DMS153 (cell line): ENCODE results near the gene TPPP2.
"Not testable (repeated sequence)": the region's sequence is repeated elsewhere in the genome, so short reads cannot be mapped to it uniquely, and the experiment has no call there.

Experiments
- DNase-seq: peaks from one replicate; lab custom pipeline; 2025; lab: John Stamatoyannopoulos, UW

TPPP2 gene

DNA sequence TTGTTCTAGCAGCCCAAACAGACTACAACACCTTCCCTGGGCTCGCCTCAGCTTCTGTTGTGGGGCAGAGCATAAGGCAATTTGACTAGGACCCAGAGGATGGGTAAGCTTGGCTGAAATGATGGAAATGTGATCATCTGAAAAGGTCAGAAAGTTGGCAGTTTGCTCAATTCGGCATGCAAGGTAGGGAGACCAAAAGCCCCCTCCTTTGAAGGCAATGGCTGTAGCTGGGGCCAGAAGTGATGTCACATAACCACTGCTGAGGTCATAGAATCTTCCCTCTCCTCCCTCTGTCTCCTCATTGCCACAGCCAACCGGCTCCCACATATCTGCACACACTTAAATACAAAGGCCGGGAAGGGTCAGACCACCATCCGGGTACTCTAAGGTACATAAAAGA is at the start of gene TPPP2:
Gene TPPP2 (plus strand): TSS at position 301 of the 400 bp plus-strand sequence. CDS start 365 bp downstream, outside the sequence.
- no peak for DNase-seq

DNA sequence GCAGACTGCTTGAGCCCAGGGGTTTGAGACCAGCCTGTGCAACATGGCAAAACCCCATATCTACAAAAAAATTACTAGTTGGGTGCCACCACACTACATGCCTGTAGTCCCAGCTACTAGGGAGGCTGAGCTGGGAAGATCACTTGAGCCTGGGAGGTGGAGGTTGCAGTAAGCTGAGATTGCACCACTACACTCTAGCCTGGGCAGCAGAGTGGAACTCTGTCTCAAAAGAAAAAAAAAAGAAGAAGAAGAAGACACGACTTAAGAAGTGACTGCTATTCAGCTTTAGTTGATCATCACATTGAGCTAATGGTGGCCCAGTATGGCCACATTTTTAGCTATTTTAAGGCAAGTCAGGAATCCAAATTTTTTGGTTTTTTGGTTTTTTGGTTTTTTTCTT is 49.1 kb upstream of the TPPP2 start:
- DNase-seq = no peak

DNA sequence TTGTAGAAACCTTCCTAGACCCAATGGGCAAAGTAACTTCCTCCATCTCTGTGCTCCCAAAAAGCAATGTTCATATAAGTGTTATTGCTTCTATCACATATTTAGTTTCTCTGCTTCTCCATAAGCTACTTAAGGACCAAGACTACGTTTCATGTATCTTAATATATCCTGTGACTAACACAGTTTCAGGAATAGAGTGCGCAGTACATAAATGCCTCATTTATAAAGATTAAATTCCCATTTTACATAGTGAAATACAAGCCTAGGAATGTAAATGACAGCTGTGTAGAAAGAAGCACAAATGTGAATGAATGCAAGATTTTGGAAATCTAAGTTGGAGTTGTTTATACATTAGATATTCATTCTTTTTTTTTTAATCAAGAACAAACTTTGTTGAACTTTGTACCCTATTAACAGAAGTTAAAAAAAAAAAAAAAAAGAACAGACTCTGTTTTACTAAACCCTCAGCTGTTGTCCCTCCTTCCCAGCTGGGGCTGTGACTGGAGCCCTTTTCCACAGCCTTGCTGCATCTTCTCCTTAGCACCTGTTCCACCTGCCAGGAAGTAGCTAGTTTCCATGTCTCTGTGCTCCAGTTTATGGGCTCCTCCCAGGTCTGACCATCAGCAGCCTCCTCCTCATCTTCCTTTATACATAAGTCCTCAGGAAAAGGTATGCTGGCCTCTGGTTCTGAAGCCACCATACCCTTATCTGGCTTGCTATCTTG is 47.2 kb upstream of the TPPP2 start:
- no peak for DNase-seq

DNA sequence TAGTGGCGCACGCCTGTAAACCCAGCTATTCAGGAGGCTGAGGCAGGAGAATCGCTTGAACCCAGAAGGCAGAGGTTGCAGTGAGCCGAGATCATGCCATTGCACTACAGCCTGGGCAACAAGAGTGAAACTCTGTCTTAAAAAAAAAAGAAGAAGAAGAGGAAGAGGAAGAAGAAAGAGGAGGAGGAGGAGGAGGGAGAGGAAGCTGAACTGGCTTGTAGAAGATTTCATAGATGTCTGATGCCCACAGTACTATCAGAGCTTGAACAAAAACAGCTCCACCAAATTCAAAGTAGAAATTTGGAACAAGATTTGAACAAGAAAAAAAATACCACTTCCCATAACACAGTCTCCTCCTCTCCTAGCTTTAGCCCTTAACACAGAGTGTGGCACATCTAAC is 44.4 kb upstream of the TPPP2 start:
- not testable (repeated sequence) for DNase-seq

DNA sequence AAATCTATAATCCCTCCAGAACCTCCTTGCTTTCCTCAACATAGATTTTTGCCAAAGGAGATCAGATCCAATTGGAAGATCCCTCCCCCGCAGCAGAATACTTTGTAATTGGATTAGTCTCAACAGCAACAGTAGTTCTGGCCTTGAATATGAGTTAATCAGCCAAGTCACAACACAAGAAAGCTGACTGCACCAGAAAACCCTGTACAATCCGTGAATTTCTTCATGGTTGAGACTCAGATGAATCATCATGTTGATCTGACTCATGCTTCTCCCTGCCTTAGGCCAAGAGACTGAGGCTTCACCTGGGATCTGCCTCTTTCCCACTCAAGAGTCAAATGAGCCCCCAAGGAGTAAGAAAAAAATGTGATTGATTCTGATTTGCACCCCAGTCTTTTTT is 43.2 kb upstream of the TPPP2 start:
- DNase-seq = no peak

DNA sequence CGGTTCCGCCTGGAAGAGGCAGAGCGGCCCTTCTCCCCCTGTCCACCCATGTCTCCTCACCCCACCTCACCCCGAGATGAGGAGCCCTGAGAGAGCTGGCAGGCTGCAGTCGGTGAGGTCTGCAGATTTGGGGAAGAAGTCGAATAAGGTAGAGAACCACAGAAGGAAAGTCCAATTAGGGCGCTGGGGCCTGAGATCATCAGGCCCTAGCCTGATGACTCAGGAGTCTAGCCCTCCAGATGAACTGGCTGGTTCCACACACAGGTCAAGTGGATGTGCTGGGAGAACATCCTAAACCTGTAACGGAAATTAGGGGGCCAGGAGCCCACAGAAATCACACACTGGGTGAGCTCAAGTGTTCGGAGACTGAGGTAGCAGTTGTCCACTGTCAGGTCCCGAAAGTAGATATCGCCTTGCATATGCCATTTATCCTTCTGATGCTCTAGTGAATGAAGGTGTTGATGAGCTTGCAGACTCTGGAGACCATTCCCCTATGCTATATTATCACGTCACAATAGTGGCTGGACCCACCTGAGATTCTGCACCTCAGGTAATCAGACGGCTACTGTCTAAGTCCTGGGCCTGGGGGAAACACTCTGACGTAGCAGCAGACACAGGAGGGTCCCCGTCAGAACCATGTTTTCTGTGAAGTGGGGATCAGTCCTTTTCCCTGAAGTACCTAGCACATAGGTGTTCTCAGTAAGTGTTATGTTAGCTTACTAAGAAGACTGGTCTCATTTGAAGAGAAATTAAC is 41.1 kb upstream of the TPPP2 start:
- DNase-seq = no peak

DNA sequence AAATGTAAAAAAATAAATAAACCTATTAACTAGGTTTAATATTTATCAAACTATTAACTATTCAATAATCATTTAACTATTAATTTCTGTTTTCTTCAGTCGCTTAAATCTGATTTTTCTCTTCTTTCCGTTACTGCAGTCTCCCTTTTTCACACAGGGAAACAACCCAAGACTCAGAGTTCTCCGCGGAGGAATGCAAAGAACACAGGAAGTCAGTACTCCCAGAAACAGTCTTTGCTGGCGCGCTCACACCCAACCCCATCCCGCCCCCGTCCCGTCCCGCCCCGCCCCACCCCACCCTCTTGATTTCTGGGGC is 40.6 kb upstream of the TPPP2 start:
- DNase-seq = no peak

DNA sequence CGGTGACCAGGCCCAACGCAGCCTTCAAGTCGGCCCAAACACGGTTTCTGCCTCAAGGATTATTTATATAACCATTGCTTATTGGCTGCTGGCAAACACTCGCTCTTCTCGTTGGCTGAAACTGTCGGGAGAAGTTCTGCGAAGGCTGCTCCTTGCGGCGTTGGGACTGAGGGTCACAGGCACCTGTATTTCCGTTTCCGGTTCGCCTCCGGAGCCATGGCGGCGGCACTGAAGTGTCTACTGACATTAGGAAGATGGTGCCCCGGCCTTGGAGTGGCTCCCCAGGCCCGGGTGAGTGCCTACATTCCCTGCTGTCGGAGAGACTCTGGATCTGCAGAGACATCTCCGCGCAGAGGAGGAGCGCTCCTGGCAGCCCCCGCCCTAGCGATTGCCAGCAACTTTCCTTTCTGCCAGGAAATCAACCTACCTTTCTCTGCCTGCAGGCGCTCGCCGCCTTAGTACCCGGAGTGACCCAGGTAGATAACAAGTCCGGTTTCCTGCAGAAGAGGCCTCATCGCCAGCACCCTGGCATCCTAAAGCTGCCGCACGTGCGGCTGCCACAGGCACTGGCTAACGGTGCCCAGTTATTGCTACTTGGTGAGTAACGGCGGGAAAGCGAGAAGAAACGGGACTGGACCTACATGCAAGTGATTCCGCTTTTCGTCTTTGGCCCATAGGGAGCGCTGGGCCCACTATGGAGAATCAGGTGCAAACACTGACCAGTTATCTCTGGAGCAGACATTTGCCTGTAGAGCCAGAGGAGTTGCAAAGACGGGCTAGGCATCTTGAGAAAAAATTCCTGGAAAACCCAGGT is 40.0 kb upstream of the TPPP2 start, which contains the start of gene METTL17:
Gene METTL17 (plus strand): TSS at position 194 of the 814 bp plus-strand sequence. CDS start 23 bp downstream, at position 217.
- DNase-seq = peak; percentile 79

DNA sequence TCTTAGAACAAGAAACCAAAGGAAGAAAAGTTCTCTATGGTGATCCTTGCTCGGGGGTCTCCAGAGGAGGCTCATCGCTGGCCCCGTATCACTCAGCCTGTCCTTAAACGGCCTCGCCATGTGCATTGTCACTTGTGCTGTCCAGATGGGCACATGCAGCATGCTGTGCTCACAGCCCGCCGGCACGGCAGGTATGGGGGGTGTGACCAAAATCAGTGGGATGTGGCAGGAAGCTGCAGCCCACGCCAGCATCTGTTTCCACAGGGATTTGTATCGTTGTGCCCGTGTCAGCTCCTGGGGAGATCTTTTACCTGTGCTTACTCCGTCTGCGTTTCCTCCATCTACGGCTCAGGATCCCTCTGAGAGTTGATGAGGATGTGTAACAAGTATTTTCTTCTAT is 33.5 kb upstream of the TPPP2 start:
- no peak for DNase-seq

DNA sequence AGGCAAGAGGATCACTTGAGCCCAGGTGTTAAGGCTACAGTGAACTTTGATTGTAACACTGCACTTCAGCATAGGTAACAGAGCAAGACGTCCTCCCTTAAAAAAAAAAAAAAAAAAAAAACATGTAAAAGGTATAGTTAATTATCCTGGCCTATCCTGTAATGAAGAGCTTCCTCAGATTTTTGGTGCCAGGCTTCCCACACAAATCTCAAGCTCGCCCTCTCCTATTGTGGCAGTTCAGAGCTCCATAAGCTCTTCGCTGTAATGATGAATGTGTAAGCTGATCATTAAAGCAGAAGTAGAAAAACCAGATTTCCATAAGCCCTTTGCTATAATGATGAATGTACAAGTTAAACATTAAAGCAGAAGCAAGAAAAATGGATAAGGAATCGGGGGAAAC is 32.9 kb upstream of the TPPP2 start:
- no peak for DNase-seq

DNA sequence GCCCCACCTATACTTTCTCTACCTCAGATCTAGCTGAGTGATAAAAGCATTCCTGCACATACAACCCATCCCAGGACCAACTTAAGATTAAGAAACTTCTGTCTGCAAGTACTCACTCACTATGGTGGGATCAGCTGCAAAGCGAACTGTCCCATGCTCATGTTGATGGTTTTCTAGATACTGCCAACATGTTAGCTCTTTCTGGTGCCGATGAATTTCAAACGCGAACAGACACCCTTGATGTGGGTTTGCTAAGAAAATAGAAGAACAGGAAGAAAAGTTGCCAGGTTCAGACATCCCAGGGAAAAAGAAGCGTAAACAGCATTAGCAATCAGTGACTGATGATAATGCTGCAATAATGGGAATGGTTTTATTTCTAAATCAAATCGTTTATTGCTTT is 32.5 kb upstream of the TPPP2 start:
- no peak for DNase-seq

DNA sequence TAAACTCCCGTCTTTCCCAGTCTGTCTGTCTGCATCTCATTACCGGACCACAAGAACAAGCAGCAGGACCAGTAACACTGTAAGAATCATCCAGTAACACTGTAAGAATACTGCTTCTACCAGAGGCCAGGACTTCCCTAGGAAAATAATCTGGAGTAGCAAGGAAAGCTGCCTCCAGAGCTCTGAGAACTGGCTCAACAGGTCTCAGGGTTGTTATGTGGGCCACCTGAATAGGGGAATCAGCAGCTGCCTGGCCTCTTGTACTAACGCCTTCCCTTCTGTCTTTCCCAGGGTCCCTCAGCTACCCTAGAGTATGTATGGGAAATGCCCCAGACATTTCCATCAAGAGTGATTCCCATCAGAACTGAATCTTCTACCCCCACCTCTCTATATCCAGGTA is 31.9 kb upstream of the TPPP2 start:
- DNase-seq = no peak

DNA sequence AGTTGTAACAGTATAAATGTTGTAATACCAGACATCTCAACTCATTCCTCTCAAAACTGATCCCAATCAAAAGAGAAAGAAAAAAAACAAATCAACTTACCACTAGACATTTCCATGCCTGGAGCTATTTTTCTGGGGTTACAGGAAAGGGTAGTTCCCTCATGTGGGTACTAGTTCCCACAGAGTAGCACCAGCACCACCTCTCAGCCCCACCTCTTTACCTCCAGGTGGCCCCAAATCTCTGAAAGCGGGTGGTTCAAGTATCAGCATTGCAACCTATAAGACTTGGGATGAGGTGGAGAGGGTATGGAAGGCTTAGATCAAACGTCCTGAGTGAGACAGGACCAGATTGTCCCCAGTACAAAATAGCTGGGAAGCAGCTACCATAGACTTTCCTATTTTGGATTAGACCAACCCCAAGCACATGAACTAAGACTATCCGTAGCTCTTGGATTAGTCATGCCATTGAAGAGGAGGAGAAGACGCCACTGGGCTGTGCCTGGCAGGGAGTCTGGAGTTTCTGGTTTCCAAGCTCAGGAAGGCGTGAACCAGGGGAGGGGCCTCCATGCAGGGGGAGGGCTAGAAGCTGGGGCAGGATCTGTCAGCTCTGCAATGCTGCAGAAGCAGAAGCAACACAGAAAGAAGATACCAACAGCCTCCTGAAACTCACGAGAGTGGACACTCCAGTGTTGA is 31.2 kb upstream of the TPPP2 start, which contains the start of gene SLC39A2:
Gene SLC39A2 (plus strand): TSS at position 620 of the 693 bp plus-strand sequence. CDS start 154 bp downstream, outside the sequence.
- DNase-seq = no peak

DNA sequence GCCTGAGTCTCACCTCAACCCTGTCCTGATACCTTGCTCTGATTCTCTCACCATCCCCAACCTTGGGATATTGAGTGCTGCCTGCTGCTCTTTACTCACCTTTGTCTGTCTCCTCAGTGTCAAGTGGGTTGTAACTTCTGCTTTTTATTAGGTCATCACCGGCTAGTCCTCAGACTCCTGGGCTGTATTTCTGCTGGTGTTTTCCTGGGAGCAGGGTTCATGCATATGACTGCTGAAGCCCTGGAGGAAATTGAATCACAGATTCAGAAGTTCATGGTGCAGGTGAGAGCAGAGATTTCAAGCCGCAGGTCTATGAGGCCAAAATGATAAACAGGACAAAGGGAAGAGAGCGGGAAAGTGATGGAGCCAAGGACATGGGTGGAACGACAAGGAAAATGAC is 30.4 kb upstream of the TPPP2 start:
- no peak for DNase-seq

DNA sequence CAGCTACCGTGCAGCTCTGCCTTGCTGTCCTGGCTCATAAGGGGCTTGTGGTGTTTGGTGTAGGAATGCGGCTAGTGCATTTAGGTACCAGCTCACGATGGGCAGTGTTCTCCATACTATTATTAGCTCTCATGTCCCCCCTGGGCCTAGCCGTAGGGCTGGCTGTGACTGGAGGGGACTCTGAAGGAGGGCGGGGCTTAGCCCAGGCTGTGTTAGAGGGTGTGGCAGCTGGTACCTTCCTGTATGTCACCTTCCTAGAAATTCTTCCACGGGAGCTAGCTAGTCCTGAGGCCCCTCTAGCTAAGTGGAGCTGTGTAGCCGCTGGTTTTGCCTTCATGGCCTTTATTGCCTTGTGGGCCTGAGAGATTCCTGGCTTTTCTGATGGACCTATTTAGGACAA is 28.8 kb upstream of the TPPP2 start:
- no peak for DNase-seq

DNA sequence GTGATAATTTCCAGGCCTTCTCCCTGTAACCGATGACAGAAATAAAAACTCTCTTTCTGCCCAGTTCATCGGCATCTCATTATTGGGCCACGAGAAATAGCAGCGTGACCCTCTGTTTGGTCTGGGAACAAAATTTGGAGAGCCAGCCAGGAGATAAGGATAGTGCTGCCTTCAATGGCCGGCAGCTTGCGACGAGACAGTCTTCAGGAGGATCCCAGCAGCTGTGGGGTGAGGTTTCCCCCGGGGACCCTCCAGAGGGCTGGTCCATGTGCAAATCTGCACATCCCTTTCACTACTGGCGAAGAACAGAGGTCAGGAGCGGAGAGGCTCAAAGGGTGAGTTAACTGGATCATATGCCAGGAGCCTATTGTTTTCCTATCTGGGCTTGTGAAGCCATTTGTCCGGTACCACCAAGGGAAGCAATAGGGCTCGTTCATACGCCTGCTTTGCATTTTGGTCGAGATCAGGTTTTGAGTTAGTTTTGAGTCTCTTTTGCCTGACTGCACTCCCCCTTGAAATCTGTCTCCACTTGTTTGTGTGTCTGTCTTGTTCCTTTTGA is 26.1 kb upstream of the TPPP2 start:
- DNase-seq = no peak

DNA sequence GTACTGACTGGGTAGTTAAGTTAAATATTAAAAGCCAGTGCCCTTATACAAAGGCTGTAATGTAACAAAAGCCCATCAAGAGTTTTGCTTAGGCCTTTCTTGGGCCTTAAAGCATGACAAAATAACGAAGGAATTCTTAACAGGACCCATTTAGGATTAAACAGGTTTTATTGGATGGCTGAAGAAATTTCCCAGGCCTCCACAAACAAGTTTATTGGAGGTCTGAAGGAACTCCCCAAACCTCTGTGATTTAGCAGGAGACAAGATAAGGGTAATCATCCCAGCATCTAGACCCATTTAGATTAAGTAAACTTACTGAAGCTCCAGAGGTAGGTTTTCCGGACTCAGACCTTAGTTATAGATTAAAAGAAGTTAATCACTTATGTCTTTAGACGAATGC is 20.3 kb upstream of the TPPP2 start:
- DNase-seq = not testable (repeated sequence)

DNA sequence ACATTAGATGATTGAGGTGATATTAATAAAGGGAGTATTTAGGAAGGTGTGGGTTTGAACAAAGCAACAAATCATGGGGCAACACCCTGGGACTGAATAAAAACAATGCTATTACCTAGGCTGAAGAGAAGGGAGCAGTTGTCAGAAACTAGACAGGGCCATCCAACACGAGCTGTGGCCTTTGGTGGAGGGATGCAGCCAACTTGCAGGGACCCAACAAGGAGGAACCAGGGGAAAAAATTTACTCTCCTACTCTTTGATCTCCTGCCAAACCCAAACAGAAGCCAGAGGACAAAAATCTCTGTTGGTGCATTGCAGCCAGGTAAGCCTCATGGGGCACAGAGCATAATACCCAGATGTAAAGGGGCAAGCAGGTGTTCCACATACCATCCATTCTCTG is 18.9 kb upstream of the TPPP2 start:
- no peak for DNase-seq

DNA sequence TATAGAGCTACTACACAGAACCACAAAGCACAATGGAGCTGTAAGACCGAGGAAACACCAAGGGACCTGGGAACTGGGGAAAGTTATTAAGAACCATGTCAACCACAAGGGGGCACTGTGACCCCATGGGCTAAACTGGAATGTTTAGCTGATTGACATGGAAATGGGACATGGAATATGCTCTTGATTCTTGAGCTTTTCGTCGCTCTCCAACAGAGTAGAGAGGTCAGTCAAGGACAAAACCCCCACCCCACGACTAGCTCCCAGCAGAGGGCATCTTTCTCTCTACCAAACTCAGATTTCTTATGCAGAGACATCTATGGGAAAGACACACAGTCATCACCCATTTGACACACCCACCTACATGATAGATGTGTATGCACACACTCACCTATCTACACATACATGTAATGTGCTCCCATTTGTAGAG is 15.2 kb upstream of the TPPP2 start:
- DNase-seq = peak; percentile 68

DNA sequence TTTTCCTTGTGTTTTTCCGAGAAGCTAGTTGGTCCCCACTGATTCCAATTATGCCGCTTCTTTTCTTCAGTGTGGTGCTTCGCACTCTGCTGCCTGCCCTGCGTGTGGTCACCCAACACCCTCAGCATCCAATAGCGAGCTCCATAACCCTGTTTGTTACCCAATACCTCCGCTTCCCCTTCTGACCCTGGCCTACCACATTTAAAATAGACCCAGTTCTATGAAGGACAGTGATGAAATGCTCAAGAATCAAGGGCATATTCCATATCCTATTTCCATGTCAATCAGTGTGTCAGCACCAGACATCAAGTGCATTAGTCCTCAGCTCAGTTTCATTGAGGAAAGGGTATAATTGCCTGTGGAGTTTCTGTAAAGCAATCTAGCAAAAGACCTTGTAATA is 14.7 kb upstream of the TPPP2 start:
- DNase-seq = no peak

DNA sequence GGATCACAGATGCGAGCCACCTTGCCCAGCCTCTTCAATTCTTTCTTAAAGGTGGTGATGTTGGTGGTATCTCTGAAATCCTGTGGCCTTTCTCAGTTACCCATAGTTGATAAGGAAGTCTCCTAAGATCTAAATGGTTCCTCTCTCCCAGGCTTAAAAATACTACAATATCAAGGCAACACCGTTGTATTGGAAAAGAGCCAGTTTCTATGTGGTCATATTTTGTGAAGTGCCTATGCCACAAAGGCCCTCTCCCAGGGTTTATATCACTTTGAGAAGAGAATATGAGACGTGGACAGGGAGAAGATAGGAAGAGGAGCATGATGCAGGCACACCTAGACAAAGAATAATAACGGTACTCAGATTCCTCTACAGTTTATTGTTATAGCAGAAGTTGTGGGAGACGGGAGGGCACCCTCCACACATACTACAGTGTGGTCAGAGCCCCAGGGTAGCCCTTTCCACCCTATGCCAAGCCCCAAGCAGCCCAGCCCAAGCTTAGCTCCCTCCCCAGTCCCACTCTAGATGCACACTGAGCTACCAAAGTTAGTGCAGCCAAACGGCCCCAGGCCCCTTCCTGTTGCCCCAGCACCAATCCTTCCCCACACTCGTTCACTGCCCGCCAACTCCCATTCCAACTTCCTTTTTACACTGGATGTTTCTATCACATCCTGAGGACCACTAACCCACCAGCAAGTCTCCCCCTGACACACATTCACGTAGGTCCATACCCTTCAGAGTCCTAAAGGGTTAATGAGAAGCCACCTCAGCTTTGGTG is 13.4 kb upstream of the TPPP2 start:
- no peak for DNase-seq
